GM10248 (cell line): ENCODE measurements around the gene PGPEP1.
A peak's percentile ranks its signal among the peaks of the same experiment; 100 is the strongest.

Source experiments
- CTCF ChIA-PET: fragments of 300-600 bp; sonication (Branson Sonifier 250); formaldehyde crosslinking; extraction: SDS; loops from one replicate; lab custom pipeline; 2021; ENCODE audit warnings: antibody characterized with exemption; lab: Yijun Ruan, JAX
- POLR2A ChIA-PET: fragments of 350-650 bp; sonication (Branson Sonifier 250); formaldehyde crosslinking; extraction: SDS; loops from one replicate; lab custom pipeline; 2020; ENCODE audit warnings: antibody characterized with exemption; lab: Yijun Ruan, JAX
- DNase-seq: peaks from one replicate; pipeline ENCODE4 v3.0.0; 2012; ENCODE audit errors: extremely low spot score
- CTCF ChIP-seq: IDR thresholded peaks from 2 replicates; pipeline ENCODE4 v1.5.1; 2012; ENCODE audit warnings: mild to moderate bottlenecking, low read depth; ENCODE audit errors: extremely low read depth, missing control alignments, control extremely low read depth

The PGPEP1 gene

DNA sequence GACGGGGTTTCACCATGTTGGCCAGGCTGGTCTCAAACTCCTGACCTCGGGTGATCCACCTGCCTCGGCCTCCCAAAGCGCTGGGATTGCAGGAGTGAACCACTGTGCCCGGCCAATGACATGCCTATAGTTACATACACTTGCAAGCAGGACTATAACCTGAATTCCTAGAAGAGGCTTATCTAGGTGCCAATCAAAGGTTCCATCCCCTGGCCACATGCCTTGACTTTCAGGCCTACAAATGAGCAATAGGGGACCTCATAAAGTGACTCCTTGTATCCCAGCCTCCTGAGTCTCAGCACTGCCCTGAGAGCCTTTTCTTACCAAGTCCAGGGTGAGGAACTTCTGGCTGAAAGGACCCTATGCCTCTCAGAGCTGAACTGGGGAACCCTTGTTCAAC, 13.6 kb upstream of the PGPEP1 start:
- CTCF ChIA-PET, result interaction anchor here (1.2 to 7.5 kb wide), 8 partner anchors 10 to 85 kb away, joined by 3 to 171 read pairs (median 43); partner anchors contain the start of genes JUND and PGPEP1
- POLR2A ChIA-PET, result interaction anchor here (5.7 kb wide), 1 partner anchor 47 kb away, joined by 90 read pairs; the partner anchor contains the start of gene JUND
- no peak for TF ChIP-seq CTCF
- DNase-seq, result no peak

DNA sequence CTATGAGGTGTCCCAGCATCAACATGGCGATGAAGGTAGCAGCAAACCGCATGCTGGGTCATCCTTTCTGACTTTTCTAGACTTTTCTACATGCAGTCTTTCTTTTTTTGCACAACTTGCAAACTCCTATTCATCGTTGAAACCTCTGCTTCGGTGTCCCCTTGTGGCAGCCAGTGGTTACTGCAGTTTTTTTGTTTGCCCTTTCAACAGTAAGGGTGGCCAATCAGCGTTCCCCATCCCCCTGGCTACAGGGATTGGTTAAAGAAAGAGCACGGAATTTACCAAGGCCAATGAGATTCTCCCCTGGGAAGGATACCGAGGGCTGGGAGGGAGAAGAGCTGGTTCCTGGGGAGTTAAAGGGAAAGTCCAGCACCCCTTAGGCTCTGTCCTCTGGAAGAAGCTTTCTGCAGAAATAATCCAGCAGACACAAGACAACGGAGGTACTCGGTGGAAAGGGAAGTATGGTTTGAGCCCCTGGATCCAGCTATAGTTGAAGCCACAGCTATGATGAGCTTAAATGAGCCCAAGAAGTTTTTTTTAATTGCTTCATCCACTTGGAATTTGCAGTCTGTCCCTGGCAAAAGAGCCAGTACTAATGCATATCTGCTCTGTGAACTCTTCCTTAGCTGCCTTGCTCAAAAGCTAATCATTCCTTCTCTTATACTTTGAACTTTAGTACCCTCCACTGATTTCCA, 11.9 kb upstream of the PGPEP1 start:
- DNase-seq, result peak; percentile 95
- ChIA-PET CTCF (interaction anchor here (0.6 to 7.5 kb wide), 48 partner anchors 11 to 261 kb away, joined by 3 to 171 read pairs (median 6); partner anchors contain the start of genes JUND, PGPEP1 and SSBP4), POLR2A (interaction anchor here (0.6 to 5.7 kb wide), 9 partner anchors 10 to 120 kb away, joined by 3 to 90 read pairs (median 5); partner anchors contain the start of genes JUND and SSBP4)
- peak; percentile 83 for TF ChIP-seq CTCF

DNA sequence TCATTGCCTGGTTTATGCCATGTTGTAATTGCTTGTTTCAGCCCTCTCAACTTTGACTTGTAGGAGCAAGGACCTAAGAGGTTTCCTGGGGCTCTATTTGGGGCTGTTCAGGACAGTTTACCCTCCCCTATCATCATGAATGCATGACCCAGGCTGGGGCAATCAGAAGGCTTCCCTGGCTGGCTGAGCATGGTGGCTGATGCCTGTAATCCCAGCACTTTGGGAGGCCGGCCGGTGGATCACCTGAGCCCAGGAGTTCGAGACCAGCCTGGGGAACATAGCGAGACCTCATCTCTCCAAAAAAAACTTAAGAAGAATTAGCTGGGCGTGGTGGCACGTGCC, 11.4 kb upstream of the PGPEP1 start:
- DNase-seq, result no peak
- POLR2A ChIA-PET, result interaction anchor here (0.6 to 5.7 kb wide), 8 partner anchors 11 to 121 kb away, joined by 3 to 90 read pairs (median 5); partner anchors contain the start of genes JUND and SSBP4

DNA sequence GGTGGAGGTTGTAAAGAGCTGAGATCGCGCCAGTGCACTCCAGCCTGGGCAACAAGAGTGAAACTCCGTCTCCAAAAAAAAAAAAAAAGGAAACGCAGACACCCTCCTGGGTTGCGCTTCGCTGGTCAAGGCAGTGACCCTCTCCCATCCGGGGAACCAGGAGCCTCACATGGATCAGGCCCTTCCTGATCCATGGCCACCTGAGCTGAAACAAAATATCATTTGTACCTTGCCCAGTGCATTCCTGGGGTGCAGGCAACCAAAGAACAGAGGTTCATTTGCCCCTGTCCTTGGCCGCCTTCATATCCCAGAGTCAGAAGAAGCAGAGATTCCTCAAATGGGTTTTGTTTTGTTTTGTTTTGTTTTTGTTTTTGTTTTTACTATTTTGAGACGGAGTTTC, 9.5 kb upstream of the PGPEP1 start:
- CTCF ChIA-PET, result interaction anchor here (2.0 to 7.5 kb wide), 3 partner anchors 9 to 71 kb away, joined by 4 to 171 read pairs (median 104); partner anchors contain the start of genes JUND and PGPEP1
- DNase-seq, result no peak
- no peak for TF ChIP-seq CTCF
- POLR2A ChIA-PET, result no interaction called here

More for the DNA sequence above, 11.4 kb upstream of the PGPEP1 start:
- TF ChIP-seq CTCF, result no peak
- CTCF ChIA-PET, result interaction anchor here (0.6 to 7.5 kb wide), 50 partner anchors 11 to 260 kb away, joined by 3 to 171 read pairs (median 4); partner anchors contain the start of genes JUND, PGPEP1 and SSBP4

GRCh38 chr19:18332917-18333530, 7.4 kb upstream of the PGPEP1 start:
- ChIA-PET POLR2A (interaction anchor here (0.5 kb wide), 1 partner anchor 280 kb away, joined by 3 read pairs; no protein-coding TSS in a partner anchor), CTCF (interaction anchor here (1.0 to 1.5 kb wide), 6 partner anchors 9 to 81 kb away, joined by 3 to 9 read pairs (median 4); partner anchors contain the start of gene LSM4)
- no peak for DNase-seq
- no peak for TF ChIP-seq CTCF

GRCh38 chr19:18333680-18334079, 6.7 kb upstream of the PGPEP1 start:
- DNase-seq, result no peak
- TF ChIP-seq CTCF, result no peak
- ChIA-PET POLR2A (interaction anchor here (0.5 kb wide), 1 partner anchor 281 kb away, joined by 3 read pairs; no protein-coding TSS in a partner anchor), CTCF (interaction anchor here (1.0 to 1.2 kb wide), 2 partner anchors 9 to 82 kb away, joined by 3 read pairs; no protein-coding TSS in a partner anchor)
